NK-92 (cell line): ENCODE measurements around the gene AP2A1.

Source experiments
- DNase-seq: peaks from one replicate; lab custom pipeline; 2025; ENCODE audit not compliant: unreplicated experiment; lab: John Stamatoyannopoulos, UW

The AP2A1 gene

DNA sequence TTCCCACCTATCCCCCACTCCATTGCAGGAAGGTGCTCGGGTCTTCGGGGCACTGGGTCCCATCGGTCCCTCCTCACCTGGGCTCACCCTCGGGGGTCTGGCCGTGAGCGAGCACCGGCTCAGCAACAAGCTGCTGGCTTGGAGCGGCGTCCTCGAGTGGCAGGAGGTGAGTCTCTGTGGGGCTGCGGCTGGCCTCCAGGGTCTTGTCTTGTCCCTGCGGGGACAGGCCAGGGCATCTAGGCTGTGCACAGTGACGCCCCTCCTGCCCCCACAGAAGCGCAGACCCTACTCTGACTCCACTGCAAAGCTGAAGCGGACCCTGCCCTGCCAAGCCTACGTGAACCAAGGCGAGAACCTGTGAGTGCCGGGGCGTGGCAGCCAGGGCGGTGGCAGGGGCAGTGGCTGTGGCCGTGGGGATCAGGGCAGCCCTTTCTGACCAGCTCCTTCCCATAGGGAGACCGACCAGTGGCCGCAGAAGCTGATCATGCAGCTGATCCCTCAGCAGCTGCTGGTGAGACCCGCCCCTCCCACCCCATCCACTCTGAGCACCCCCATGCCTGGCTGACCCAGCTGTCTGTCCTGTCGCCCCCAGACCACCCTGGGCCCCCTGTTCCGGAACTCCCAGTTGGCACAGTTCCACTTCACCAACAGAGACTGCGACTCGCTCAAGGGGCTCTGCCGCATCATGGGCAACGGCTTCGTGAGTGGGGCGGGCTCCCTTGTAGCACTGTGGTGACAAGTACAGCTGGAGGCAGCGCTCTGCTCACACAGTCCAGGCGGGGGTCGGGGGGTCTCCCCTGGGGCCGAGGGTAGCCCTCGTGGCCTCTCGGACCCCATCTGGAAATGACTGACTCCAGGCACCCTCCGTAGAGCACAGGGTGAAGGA lies 87.8 kb downstream of the AP2A1 start:
- no peak for DNase-seq

DNA sequence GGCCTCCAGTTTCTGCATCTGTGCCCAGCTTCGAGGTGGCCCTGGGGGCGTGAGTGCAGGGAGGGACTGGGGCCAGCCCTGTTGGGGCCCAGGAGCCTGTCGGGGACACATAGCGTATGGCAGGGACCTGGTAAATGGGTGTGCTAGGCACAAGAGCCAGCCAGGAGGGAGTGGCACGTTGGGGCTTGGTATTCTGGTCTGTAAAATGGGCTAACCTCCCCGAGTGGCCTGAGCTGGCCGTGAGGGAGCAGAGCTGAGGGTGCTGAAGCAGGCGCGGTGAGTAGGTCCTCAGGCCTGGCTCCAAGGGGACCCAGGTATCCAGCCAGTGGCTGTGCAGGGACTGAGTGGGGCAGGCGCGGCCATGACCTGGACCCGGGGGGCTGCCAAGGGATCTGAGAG lies 88.5 kb downstream of the AP2A1 start:
- DNase-seq: no peak

GRCh38 chr19:49855676-49856573 lies 89.1 kb downstream of the AP2A1 start:
- DNase-seq: no peak

DNA sequence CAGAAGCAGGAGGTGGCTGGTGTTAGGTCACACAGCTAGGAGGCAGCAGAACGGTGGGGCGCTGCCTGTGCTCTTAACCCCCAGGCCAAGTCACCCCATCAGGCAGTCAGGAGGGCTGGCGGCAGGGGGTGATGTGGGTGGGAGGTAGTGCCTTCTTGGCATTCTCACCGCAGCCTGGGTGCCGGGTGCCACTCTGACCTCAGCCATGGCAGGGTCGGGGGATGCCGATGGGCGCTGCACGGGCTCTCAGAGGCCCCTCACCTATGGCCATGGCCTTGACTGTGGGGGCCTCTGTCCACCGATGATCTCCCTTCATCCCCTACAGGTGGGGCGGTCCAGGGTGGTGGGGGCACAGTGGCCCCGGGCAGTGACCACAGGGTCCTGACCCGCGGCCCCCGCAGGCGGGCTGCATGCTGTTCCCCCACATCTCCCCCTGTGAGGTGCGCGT lies 89.8 kb downstream of the AP2A1 start:
- no peak for DNase-seq
